ENCODE measurements around the gene WAC.
A peak's percentile ranks its signal among the peaks of the same experiment; 100 is the strongest.
"Not testable (repeated sequence)": the region's sequence is repeated elsewhere in the genome, so short reads cannot be mapped to it uniquely, and the experiment has no call there.

The WAC gene

DNA sequence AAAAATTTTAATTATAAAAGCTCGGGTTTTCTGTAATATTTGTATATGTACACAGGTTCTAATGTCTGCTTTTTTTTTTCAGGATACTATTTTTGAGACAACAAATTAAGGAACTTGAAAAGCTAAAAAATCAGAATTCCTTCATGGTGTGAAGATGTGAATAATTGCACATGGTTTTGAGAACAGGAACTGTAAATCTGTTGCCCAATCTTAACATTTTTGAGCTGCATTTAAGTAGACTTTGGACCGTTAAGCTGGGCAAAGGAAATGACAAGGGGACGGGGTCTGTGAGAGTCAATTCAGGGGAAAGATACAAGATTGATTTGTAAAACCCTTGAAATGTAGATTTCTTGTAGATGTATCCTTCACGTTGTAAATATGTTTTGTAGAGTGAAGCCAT is 86.5 kb downstream of the WAC start:
- peak; percentile 43 for DNase-seq

DNA sequence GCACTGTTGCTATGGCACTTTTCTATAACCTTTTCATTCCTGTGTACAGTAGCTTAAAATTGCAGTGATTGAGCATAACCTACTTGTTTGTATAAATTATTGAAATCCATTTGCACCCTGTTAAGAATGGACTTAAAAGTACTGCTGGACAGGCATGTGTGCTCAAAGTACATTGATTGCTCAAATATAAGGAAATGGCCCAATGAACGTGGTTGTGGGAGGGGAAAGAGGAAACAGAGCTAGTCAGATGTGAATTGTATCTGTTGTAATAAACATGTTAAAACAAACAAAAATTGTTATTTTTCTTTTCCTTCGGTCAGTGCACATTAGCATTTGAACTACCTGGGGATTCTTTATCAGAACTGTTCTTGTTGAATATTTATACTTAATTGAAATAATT is 87.3 kb downstream of the WAC start:
- peak; percentile 62 for DNase-seq

DNA sequence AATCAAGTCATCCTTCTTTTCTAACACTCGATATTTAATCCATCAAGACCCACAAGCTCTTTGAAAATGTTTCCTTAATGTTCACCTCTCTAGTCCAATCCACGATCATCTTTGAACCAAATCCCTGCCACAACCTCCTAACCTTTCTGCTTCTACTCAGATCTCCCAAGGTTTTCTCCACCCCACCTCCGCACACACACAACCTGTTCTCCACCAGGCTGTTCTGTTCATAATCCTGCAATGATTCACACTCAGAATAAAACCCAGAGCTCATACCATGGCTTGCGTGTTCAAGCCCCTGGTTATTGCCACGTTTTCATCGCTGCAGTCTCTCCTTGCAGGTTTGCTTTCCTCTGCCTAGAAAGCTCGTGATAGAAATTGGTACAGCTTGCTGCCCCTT is 90.6 kb downstream of the WAC start:
- no peak for DNase-seq

DNA sequence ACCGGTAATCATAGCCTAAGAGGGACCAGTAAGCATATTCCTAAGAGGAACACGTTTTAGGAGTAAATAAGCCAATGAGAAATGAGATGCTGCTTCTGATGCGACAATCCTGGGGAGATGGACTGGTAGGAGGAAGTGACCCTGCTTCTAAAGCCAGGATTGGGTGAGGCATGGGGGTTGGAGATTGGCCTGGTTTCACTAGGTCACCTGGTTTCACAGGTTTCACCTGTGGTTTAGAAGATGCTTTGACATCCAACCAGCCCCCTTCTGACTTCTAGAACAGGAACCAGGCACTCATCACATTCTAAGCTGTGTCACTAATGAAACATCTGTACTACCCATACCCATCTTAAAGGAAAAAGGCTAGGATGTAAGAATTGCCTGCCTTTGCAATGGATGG is 91.4 kb downstream of the WAC start:
- no peak for DNase-seq

DNA sequence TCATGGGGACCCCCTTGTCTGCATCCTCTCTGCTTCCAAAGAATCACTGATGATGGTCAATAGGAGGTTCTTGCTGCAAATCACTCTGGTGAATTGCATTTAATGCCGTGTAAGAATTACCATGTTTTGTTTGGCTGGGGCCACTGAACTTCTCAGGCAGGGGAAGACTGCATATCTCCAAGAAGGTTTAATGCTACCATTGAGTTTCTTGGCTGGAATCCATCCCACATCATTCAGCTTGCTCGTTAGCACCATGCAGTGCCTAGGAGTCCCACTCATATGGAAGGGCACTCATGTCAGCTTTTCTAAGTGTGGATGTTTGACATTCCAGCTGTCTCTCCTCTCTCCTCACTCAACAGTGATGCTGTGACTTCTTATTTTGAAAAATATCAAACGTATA is 94.2 kb downstream of the WAC start:
- no peak for DNase-seq

DNA sequence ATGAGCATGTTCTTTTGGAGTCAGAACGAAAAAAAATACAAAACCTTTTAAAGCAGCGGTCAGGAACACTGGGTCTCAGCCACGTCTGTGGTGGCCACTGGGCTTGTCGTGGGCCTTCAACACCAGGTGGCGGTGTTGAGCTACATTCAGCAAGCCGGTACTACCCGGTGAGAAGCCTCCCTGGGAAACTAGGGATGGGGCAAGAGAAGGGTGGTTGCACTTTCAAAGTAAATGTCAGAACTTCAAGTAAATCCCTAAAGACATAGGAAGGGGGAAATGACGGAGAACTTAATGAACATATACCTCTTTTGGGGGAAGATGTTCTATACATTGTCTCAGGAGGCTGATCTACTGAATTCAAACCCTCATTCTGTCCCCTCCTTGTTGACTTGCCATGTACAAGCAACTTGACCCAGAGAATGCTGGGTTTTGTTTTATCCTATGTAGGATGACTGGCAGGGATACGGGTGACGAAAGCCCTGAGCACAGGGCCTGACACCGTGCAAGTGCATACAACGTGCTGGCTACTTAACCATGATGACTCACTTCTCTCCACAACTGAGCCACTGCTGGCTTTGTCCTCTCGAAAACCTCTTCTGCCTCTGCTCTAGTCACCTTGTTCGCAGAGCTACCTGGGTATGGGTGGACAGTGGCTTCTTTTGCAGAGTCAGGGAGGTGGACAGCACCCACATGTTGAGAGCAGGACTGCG is 95.4 kb downstream of the WAC start:
- peak; percentile 87 for DNase-seq

DNA sequence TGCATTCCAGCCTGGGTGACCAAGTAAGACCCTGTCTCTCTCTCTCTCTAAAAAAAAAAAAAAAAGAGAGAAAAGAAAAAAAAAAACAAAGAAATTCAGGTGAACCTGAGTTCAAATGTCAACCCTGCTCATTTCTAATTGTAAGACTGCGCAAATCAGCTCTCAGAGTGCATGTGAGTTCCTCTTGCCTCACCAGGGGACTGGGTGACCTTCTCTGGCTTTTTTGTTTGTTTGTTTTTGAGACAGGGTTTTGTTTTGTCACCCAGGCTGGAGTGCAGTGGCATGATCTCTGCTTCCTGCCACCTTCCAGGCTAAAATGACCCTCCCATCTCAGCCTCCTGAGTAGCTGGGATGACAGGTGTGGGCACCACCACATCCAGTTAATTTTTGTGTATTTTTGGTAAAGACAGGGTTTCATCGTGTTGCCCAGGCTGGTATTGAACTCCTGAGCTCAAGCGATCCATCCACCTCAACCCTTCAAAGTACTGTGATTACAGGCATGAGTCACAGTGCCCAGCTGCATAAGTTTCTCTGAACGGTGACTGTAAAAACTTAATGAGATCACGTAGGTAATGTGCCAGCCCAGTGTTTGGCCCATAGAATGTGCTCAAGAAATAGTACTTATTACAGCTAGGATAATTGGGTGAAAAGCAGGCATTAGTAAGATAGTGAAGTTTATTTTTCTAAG is 99.1 kb downstream of the WAC start:
- DNase-seq, result no peak

DNA sequence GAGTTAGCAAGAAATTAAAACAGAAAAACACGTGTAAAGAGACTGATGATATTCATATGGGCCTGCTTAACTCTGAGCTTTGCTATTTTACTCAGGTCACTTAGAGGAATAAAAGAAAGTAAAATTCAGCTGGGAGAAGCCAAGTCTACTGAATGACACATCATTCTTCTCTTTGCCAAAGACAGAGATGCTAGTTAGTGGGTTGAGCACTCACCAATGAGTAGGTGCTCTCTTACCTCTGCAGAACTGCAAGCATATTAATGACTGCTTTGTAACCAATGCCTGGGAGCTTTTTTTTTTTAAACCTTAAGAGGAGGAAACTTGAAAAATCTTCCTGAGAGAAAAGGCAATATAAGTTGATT is 99.6 kb downstream of the WAC start:
- no peak for DNase-seq

DNA sequence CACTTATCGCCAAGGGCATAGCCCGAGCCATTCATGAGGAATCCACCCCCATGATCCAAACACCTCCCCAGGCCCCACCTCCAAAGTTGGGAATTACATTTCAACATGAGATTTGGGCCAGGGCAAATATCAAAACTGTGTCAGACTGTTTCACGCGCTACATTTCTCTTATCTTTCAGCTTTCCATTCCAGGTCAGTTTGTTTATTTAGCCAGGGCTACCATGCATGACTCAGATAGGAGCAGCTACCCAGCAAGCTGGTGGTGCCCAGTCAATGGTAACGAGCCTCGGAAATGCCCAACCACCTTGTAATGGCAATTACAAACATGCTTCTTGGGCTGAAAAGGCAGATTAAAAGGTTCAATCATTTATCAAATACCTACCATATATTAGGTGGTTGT is 100.8 kb downstream of the WAC start:
- DNase-seq, result no peak

DNA sequence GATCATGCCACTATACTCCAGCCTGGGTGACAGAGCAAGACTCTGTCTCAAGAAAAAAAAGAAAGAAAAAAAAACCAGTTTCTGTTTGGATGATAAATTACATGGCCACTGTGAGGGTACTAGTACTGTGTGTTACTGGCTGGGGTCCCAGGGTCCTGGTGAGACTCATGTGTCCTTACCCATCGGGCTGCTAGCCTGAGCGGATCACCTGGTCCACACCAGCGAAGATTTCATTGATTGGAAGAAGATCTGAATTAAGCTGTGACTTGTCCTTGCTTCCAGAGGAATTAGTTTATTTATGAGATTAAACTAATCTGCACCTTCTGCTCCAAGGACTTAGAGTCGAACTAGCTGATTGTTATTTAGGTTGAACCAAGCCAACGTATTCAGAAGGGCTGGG is 104.4 kb downstream of the WAC start:
- no peak for DNase-seq

DNA sequence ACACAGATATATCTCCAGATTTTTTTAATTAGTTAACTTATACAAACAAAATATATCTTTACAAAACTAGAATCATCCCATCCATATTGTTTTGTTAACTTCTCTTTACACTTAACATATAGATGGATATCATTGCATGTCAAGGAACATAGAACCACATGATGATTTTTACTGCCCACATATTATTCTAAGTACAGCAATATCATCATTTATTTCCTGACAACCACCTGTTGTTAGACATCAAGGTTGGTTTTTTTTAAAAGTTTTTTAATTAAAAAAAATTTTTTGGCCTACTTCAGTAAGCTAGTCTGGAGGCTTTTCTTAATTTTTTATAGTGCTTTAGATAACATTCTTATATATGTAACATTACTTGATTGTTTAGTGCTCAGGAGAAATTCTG is 105.5 kb downstream of the WAC start:
- DNase-seq, result no peak

DNA sequence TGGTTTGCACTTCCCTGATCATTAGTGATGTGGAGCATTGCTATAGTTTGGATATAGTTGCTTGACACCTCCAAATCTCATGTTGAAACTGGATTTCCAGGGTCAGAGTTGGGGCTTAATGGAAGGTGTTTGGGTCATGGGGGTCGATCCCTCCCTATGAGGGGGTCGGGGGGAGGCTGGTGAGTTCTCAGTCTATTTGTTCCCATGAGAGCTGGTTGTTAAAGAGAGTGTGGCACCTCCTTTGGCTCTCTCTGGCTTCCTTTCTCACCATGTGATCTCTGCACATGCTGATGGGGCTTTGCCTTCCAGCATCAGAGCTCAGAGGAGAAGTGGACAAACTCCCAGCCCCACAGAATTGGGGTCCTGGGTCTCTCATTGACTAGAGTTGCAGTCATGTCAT is 107.6 kb downstream of the WAC start:
- DNase-seq, result no peak

DNA sequence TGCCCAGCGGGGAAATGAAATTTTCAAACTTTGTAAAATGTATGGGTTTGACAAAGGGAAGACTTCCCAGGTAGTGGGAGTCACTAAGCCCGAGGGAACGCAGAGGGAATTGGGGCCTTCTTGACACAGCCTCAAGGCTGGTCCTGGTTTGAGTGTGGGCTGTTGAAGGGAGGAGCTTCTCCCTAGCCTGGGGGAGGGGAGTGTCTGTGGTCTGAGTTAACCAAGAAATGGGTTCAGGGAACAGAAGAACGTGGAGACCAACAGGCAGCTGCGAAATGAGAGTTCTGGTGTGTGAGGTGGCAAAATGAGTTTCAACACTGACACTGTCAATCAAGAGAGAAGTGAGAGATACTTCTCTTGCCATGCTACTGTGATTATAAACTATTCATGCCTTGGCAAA is 111.7 kb downstream of the WAC start:
- DNase-seq, result no peak

DNA sequence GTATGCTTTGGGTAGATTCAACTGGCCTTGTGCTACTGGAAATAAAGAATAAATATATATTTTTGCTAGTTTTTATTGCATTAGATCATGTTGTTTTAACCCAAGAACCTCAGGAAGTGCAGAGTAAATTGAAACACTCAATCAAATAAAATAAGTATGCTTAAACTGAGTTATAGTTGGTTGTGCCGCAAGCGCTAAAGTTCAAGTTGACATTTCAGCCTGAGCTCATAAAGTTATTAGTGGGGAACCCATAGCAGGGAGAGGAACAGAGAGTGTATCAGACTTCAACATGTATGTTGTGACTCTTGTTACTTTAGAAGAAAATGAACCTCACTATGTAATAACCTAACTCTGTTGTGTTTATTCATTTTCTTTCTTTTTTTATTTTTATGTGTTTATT is 119.2 kb downstream of the WAC start:
- no peak for DNase-seq

DNA sequence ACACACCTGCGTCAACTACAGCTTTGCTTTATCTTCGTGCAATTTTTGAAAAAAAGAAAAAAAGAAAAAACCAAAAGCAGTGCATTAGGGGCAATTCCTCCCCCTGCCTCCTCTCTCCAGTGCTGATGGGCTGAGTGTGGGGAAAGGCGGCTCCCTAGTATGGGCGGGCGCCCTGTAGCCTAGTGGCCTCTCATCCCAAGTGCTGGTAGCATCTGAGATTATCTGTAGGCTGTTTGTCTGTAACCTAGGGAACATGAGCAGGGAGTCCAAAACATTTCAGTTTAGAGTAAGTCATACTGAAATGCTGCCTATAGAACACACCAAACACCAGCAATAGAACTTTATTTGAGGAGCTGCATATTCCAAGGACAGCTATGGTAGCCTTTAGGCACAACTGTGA is 119.8 kb downstream of the WAC start:
- no peak for DNase-seq

DNA sequence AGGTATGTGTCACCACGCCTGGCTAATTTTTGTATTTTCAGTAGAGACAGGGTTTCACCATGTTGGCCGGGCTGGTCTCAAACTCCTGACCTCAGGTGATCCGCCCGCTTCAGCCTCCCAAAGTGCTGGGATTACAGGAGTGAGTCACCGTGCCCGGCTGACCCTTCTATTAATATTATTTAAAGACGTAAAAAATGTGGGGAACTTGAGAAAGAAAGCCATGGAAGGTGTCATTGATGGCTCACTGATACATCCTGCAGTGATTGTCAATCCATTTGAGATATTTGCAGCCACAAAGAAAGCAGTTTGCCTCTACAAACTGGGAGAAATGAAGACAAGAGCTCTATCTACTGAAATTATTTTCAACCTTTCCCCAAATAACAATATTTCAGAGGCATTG is 125.9 kb downstream of the WAC start:
- DNase-seq, result not testable (repeated sequence)

DNA sequence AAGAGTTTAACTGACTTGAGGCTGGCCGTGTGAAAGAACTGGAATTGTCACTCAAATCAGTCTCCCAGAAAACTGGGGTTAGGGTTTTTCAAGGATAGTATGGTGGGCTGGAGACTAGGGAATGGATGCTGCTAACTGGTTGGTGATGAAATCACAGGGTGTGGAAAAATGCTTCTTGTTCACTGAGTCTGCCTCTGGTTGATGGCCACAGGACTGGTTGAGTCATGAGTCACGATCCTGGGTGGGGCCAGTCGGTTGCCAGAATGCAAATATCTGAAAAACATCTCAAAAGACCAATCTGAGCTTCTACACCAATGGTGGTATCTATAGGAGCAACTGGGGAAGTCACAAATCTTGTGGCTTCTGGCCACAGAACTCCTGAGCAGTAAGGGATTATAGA is 128.1 kb downstream of the WAC start:
- DNase-seq, result peak; percentile 13

DNA sequence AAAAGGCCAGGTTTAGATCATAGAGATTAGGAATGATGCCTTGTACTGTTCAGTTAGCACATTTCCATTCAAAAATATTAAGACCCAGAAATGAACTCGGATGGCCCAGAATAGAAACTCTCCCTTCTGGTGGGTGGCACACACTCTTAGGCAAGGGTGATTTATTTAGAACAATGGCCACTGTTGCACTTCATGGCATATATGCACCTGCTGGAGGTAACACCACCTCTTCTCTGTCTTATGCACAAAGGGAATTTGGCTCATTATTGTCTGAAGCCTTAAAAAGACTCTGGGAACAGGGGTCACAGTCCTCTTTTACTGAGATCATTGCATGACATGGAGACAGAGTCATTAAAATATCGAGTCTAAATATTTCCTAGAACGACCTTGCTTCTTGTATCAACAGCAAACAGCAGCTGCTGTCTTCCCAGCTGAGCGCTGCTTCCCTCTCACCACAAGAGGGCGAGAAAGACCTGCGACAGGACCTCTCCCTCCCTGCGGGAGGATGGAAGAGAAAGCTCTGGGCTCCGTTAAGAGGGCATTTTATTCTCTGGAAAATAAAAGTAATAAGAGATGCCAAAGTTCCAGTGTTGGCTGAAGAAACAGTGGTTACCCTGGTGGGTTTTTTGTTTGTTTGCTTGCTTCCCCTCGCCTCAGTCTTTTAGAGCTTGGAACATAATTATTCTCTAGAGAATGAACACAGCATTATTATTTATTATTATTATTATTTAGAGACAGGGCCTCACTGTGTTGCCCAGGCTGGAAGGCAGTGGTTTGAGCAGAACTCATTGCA is 130.9 kb downstream of the WAC start:
- DNase-seq, result peak; percentile 85

DNA sequence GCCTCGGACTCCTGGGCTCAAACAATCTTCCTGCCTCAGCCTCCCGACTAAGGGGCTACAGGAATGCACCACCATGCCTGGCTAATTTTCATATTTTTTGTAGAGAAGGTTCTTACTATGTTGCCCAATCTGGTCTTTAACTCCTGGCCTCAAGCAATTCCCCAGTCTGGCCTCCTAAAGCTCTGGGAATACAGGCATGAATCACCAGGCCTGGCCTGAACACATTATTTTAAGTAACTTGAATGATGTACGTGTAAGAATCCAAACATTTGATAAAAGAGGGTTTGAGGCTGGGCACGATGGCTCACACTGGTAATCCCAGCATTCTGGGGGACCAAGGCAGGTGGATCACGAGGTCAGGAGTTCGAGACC is 131.4 kb downstream of the WAC start:
- no peak for DNase-seq

DNA sequence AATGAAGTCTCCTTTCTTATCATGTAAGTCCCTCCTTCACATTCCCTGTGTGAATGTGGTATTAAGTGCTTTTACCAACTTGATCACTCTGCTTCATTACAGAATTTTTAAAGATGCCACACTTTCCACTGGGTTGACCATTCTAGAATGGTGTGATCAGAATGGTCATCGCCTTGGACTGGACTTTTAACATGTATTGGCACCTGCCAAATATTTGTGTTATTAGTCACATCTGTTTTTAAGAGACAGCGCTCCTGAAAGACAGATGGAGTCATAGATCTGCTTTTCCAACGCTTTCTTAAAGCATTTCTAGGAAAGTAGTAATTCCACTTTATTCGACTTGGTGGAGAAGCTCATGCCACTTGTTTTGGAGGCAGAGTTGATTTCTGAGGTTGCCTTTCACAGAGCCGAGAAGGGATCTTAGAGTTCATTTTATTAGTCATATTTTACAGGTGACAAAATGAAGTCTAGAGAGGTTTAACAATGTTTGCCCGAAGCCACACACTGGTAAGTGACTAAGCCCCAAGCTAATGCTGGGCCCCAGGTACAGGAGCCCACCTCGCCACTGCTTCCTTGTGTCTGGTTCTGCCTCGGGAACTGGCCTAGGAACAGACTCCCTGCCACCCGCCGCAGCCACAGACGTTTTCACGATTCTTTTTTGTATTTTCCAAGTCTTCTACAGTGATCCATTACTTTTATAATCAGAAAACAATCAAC is 134.0 kb downstream of the WAC start:
- DNase-seq, result no peak

DNA sequence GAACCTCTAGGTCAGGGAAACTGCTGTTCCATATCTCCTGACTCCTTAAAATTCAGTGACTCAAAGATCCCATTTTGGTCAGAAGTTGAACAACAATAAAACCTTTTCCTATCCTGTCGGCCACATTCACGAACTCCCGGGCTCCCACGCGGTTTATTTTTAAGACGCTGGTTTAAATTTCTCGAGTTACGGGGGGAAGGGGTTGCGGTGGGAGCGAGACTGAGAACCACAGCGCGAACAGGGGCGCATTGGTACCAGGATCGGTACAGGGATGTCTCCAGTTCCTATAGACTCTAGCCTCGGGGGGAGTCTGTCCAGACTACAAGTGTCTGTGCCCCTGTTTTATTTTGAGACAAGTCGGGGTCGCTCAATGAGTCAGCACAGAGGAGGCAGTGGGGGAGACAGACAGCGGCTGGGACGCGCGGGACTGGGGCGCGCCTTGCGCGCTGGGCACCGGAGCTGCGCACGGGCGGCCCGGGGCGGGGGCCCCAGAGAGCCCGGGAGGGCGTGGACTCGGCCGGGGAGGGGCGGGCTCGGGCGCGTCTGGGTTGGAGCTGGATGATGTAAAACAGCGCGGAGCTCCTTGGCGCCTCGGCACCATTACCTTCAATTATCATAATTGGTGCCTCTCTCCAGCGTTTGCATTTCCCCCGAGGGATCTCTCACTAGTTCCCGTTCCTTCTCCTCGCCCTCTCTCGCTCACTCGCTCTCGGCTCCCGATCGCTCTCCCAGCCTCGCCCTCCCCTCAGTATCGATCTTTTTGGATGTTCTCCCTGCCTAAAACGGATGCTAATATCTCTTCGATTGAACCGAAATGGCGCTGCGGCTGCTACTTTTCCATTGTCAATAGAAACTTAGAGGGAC is 135.7 kb downstream of the WAC start:
- DNase-seq, result peak; percentile 21

Data from suppressor macrophage treated with lipopolysaccharide for 4 hours (primary cell).